ENCODE results near the gene TNP1. TPM values are rescaled to one million over a fixed set of nuclear protein-coding genes. Genes with fewer than 3 reads are reported as not detected.

The TNP1 gene
- total RNA-seq, 1 donor from 2014 or later: not detected

GRCh38 chr2:216903470-216903869 is 43.6 kb upstream of the TNP1 start:
- H3K9me3 ChIP-seq: no peaks in the 10 kb centered on the region

DNA sequence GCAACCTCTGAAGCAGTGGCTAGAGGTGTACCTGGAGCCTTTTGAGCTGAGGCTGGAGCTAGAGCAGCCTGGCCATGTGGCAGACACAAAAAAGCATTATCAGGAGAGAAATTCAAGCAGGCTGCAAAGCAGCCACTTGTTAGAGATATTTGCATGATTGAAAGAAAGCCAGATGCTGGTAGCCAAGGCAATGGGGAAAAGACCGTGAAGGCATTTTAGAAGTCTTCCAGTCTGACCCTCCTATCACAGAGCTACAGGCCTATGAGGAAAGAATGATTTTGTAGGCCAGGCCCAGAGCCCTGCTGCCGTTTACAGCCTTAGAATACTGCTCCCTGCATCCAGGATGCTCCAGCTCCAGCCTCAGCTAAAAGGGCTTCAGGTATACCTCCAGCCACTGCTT is 41.4 kb upstream of the TNP1 start:
- Histone ChIP-seq H3K27ac (no peak overlapping the region), H3K36me3 (no peaks in the 10 kb centered on the region), H3K4me1 (no peaks in the 10 kb centered on the region), H3K9me3 (no peaks in the 10 kb centered on the region), H3K27me3 (no peaks in the 10 kb centered on the region), H3K4me3 (no peak overlapping the region)
- no peak for DNase-seq (ENCODE audit: extremely low spot score in 2 of 2)
- intact Hi-C loops (cut with DNase I): no loop called here
- TF ChIP-seq POLR2A (IDR thresholded peaks at IDR 0.05) (no peak), POLR2AphosphoS5 (IDR thresholded peaks at IDR 0.05; ENCODE audit: insufficient read depth in 1 of 2, low read depth in 1 of 2) (no peak)

More at GRCh38 chr2:216903470-216903869, 43.6 kb upstream of the TNP1 start:
- intact Hi-C loops (cut with DNase I): no loop called here
- no peak overlapping the region for H3K4me3 ChIP-seq
- no peak overlapping the region for H3K27ac ChIP-seq
- no peaks in the 10 kb centered on the region for H3K36me3 ChIP-seq
- no peaks in the 10 kb centered on the region for H3K27me3 ChIP-seq
- TF ChIP-seq POLR2A (IDR thresholded peaks at IDR 0.05) (no peak), POLR2AphosphoS5 (IDR thresholded peaks at IDR 0.05; ENCODE audit: insufficient read depth in 1 of 2, low read depth in 1 of 2) (no peak)
- TF ChIP-seq, protein P1, sequence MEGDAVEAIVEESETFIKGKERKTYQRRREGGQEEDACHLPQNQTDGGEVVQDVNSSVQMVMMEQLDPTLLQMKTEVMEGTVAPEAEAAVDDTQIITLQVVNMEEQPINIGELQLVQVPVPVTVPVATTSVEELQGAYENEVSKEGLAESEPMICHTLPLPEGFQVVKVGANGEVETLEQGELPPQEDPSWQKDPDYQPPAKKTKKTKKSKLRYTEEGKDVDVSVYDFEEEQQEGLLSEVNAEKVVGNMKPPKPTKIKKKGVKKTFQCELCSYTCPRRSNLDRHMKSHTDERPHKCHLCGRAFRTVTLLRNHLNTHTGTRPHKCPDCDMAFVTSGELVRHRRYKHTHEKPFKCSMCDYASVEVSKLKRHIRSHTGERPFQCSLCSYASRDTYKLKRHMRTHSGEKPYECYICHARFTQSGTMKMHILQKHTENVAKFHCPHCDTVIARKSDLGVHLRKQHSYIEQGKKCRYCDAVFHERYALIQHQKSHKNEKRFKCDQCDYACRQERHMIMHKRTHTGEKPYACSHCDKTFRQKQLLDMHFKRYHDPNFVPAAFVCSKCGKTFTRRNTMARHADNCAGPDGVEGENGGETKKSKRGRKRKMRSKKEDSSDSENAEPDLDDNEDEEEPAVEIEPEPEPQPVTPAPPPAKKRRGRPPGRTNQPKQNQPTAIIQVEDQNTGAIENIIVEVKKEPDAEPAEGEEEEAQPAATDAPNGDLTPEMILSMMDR (IDR thresholded peaks at IDR 0.05): no peak
- H3K4me1 ChIP-seq: no peaks in the 10 kb centered on the region
- no peak for DNase-seq (ENCODE audit: extremely low spot score in 2 of 2)

DNA sequence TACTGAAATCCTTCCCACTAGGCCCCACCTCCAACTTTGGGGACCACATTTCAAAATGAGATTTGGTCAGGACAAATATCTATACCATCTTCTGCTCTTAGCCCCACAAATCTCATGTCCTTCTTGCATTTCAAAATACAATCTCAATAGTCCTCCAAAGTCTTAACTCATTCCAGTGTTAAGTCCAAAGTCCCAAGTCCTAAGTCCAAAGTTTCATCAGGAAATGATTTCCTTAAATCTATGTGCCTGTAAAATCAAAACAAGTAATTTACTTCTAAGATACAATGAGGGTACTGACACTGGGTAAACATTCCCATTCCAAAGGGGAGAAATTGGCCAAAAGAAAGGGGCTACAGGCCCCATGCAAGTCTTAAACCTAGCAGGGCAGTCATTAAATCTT is 40.5 kb upstream of the TNP1 start:
- no peak overlapping the region for H3K27ac ChIP-seq
- intact Hi-C loops (cut with DNase I): no loop called here
- DNase-seq (ENCODE audit: extremely low spot score in 2 of 2): peak in 1 of 2 donors; percentile 14
- no peak overlapping the region for H3K4me3 ChIP-seq
- TF ChIP-seq, protein P1 (IDR thresholded peaks at IDR 0.05): no peak
- TF ChIP-seq POLR2AphosphoS5 (IDR thresholded peaks at IDR 0.05; ENCODE audit: insufficient read depth in 1 of 2, low read depth in 1 of 2): no peak
- TF ChIP-seq POLR2A (IDR thresholded peaks at IDR 0.05): no peak
- H3K27me3 ChIP-seq: no peaks in the 10 kb centered on the region
- H3K9me3 ChIP-seq: no peaks in the 10 kb centered on the region
- H3K4me1 ChIP-seq: no peaks in the 10 kb centered on the region
- no peaks in the 10 kb centered on the region for H3K36me3 ChIP-seq

DNA sequence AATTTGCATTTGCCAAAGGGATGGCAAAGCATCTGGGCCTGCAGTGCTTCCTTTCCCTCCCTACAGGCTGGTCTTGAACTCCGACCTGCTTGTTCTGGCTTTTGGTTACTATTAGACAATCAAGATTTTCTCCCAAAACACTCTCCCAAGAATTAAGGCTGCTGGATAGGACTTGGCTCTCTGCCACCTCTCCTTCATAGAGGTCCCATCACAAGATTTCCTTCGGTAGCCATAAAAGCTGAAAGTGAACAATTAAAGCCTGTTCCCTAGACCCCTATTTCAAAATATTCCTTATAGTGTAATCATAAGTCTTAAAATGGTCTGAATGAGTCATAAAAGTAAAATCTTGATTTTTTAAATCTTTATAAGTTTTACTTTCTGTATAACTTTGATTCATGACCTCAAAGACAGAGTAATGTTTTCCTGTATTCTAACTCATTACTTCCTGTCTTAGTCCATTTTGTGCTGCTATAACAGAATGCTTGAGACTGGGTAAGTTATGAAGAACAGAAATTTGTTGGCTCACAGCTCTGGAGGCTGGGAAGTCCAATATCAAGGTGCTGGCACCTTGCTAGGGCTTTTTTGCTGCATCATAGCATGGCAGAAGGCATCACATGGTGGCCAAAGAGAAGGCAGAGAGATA is 37.8 kb upstream of the TNP1 start:
- Histone ChIP-seq H3K4me3 (no peak overlapping the region), H3K9me3 (no peaks in the 10 kb centered on the region), H3K4me1 (no peaks in the 10 kb centered on the region), H3K27me3 (no peaks in the 10 kb centered on the region), H3K27ac (no peak overlapping the region), H3K36me3 (no peaks in the 10 kb centered on the region)
- intact Hi-C loops (cut with DNase I): no loop called here
- no peak for DNase-seq (ENCODE audit: extremely low spot score in 2 of 2)
- no peak for TF ChIP-seq POLR2A (IDR thresholded peaks at IDR 0.05)
- no peak for TF ChIP-seq POLR2AphosphoS5 (IDR thresholded peaks at IDR 0.05; ENCODE audit: insufficient read depth in 1 of 2, low read depth in 1 of 2)
- TF ChIP-seq, protein P1 (IDR thresholded peaks at IDR 0.05): no peak

DNA sequence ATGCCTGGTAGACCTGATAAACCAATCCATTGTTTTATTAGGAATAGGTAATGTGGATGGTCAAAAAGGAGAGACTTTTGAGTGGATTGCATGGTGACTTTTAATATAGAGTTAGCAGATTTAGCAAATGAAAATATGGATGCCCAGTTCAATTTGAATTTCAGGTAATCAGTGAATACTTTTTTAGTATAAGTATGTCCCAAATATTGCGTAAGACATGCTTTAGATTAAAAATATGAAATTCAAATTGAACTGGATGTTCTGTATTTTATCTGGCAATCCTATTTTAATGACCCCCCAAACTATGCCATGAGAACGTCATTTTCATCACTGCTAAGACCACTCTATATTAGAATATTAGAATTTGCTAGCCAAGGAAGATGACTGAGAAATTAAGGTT is 30.3 kb upstream of the TNP1 start:
- no peak for DNase-seq (ENCODE audit: extremely low spot score in 2 of 2)
- H3K36me3 ChIP-seq: no peaks in the 10 kb centered on the region
- intact Hi-C loops (cut with DNase I): no loop called here
- TF ChIP-seq, protein P1 (IDR thresholded peaks at IDR 0.05): no peak
- no peak for TF ChIP-seq POLR2A (IDR thresholded peaks at IDR 0.05)
- no peak for TF ChIP-seq POLR2AphosphoS5 (IDR thresholded peaks at IDR 0.05; ENCODE audit: insufficient read depth in 1 of 2, low read depth in 1 of 2)
- no peak overlapping the region for H3K4me3 ChIP-seq
- H3K27me3 ChIP-seq: no peaks in the 10 kb centered on the region
- H3K9me3 ChIP-seq: no peaks in the 10 kb centered on the region
- no peaks in the 10 kb centered on the region for H3K4me1 ChIP-seq
- no peak overlapping the region for H3K27ac ChIP-seq
